Adrenal gland (tissue), 5 donors: ENCODE measurements around the gene CRNKL1.

Experiments
- POLR2A ChIP-seq, 2 donors: fragments of 450-650 bp; IDR thresholded peaks; one replicate each; pipeline ENCODE4 v1.6.1; 2017; ENCODE audit warnings: antibody characterized with exemption in 2 of 2, mild to moderate bottlenecking in 2 of 2, moderate library complexity in 1 of 2
- TF ChIP-seq, protein P1 (sequence below), 6 experiments: fragments of 450-650 bp in 4 of 6; fragments of 200-600 bp in 2 of 6; sonication (generic) in 1 of 6; IDR thresholded peaks; 1 replicate in 5 of 6; 2 replicates in 1 of 6; pipeline versions ENCODE4 v1.5.1 to v1.8.0; 2016 to 2021; ENCODE audit warnings: antibody characterized with exemption in 6 of 6, mild to moderate bottlenecking in 2 of 6, moderate library complexity in 1 of 6
- donor health status: DM: no; HTN: no; CAD: no.

DNA sequence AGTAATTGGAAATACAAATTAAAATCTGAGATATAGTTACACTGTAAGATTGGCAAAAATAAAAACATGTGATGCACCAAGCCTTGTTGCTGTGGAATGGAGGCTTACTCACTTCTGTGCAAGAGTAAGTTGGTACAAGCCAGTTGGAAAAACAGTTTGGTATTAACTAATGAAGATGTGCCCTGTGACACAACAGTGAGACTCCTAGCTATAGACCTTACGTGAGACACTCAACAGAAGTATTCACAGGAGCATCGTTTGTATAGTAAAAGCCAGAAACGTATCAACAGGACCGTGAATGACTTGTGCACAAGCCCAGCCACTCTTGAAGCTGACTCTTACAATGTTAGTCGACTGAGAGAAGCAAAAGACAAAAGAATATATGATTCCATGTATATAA lies 20.5 kb downstream of the CRNKL1 start:
- TF ChIP-seq, protein P1, sequence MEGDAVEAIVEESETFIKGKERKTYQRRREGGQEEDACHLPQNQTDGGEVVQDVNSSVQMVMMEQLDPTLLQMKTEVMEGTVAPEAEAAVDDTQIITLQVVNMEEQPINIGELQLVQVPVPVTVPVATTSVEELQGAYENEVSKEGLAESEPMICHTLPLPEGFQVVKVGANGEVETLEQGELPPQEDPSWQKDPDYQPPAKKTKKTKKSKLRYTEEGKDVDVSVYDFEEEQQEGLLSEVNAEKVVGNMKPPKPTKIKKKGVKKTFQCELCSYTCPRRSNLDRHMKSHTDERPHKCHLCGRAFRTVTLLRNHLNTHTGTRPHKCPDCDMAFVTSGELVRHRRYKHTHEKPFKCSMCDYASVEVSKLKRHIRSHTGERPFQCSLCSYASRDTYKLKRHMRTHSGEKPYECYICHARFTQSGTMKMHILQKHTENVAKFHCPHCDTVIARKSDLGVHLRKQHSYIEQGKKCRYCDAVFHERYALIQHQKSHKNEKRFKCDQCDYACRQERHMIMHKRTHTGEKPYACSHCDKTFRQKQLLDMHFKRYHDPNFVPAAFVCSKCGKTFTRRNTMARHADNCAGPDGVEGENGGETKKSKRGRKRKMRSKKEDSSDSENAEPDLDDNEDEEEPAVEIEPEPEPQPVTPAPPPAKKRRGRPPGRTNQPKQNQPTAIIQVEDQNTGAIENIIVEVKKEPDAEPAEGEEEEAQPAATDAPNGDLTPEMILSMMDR (IDR thresholded peaks at IDR 0.05): no peak
- TF ChIP-seq POLR2A (IDR thresholded peaks at IDR 0.05): no peak
